Upper lobe of left lung (tissue), 4 donors: ENCODE results near the gene CHMP3.

Experiments
- CTCF ChIP-seq, 6 experiments: fragments of 450-650 bp in 4 of 6; fragments of 200-600 bp in 2 of 6; sonication (generic) in 2 of 6; IDR thresholded peaks; one replicate each; pipeline ENCODE4 v1.5.1; 2016 to 2019; ENCODE audit warnings: antibody characterized with exemption in 6 of 6
- EP300 ChIP-seq, 4 donors: sonication (generic); formaldehyde crosslinking; IDR thresholded peaks; one replicate each; pipeline ENCODE4 v1.5.1; 2017; ENCODE audit warnings: antibody characterized with exemption in 4 of 4, control low read depth in 2 of 4
- POLR2A ChIP-seq, 4 donors: fragments of 450-650 bp; IDR thresholded peaks; one replicate each; pipeline ENCODE4 v1.5.1; 2016 to 2017; ENCODE audit warnings: antibody characterized with exemption in 4 of 4, mild to moderate bottlenecking in 2 of 4
- POLR2AphosphoS5 ChIP-seq, 2 donors: sonication (generic); formaldehyde crosslinking; IDR thresholded peaks; one replicate each; pipeline ENCODE4 v1.5.1; 2017; ENCODE audit warnings: antibody characterized with exemption in 2 of 2

- TF ChIP-seq CTCF (IDR thresholded peaks at IDR 0.05) (no peak), POLR2AphosphoS5 (IDR thresholded peaks at IDR 0.05) (no peak), POLR2A (IDR thresholded peaks at IDR 0.05) (no peak), EP300 (IDR thresholded peaks at IDR 0.05) (no peak)
These were observed 41.3 kb downstream of the CHMP3 start for GRCh38 chr2:86521922-86522321.
